T47D (cell line): ENCODE measurements around the gene DSG4.

ENCODE experiments used
- DNase-seq, 2 experiments: peaks; one replicate each; pipeline versions ENCODE4 v3.0.0 to v3.0.0-alpha.2; 2011 to 2012; ENCODE audit warnings: low read depth in 1 of 2, low spot score in 1 of 2
- JUND ChIP-seq: IDR thresholded peaks from 2 replicates; pipeline ENCODE4 v1.6.1; 2012; ENCODE audit warnings: low read depth
- in situ Hi-C: cut with HindIII; loops from 2 replicates; pipeline ENCODE4 v1.10.0; 2016; ENCODE audit warnings: low sequenced_read_pairs, low pct_unique_long_range_greater_than_20kb

DSG4 gene

GRCh38 chr18:31439807-31440325 is 63.3 kb downstream of the DSG4 start:
- in situ Hi-C loops, result no loop called here
- TF ChIP-seq JUND, result no peak
- no peak for DNase-seq

GRCh38 chr18:31440787-31441186 is 64.2 kb downstream of the DSG4 start:
- TF ChIP-seq JUND, result no peak
- no peak for DNase-seq
- in situ Hi-C loops, result no loop called here

GRCh38 chr18:31441493-31441892 is 64.9 kb downstream of the DSG4 start:
- no peak for TF ChIP-seq JUND
- in situ Hi-C loops, result no loop called here
- no peak for DNase-seq

- in situ Hi-C loops, result no loop called here
- TF ChIP-seq JUND, result no peak
- no peak for DNase-seq
Measured at GRCh38 chr18:31444142-31444541, 67.6 kb downstream of the DSG4 start.

- in situ Hi-C loops, result no loop called here
- TF ChIP-seq JUND, result no peak
- DNase-seq, result no peak
Measured at GRCh38 chr18:31445908-31446307, 69.3 kb downstream of the DSG4 start.

- no peak for DNase-seq
- in situ Hi-C loops, result no loop called here
- no peak for TF ChIP-seq JUND
Measured at GRCh38 chr18:31446854-31447253, 70.3 kb downstream of the DSG4 start.

GRCh38 chr18:31447530-31448191 is 71.1 kb downstream of the DSG4 start, which contains the start of gene DSG3:
Gene DSG3, plus strand, starts transcription at chr18:31447741. Its CDS starts 137 bp downstream, at chr18:31447878.
- in situ Hi-C loops, result no loop called here
- no peak for TF ChIP-seq JUND
- DNase-seq, result no peak

GRCh38 chr18:31450409-31450808 is 73.8 kb downstream of the DSG4 start:
- no peak for DNase-seq
- TF ChIP-seq JUND, result no peak
- in situ Hi-C loops, result no loop called here

GRCh38 chr18:31451625-31452024 is 75.0 kb downstream of the DSG4 start:
- no peak for DNase-seq
- in situ Hi-C loops, result no loop called here
- TF ChIP-seq JUND, result no peak

- in situ Hi-C loops, result no loop called here
- TF ChIP-seq JUND, result no peak
- DNase-seq, result no peak
Measured at GRCh38 chr18:31454066-31454708, 77.6 kb downstream of the DSG4 start.
